Inflammatory macrophage treated with lipopolysaccharide for 4 hours (primary cell): Measurements from ENCODE around the gene NKAIN2.
"Not testable (repeated sequence)": the region's sequence is repeated elsewhere in the genome, so short reads cannot be mapped to it uniquely, and the experiment has no call there.

Experiments
- DNase-seq: peaks from one replicate; pipeline ENCODE4 v3.0.0-alpha.2; 2020

The NKAIN2 gene

GRCh38 chr6:124722141-124722878, 918.6 kb downstream of the NKAIN2 start:
- DNase-seq = no peak

GRCh38 chr6:124723671-124724070, 920.0 kb downstream of the NKAIN2 start:
- DNase-seq = no peak

- not testable (repeated sequence) for DNase-seq
Measured at GRCh38 chr6:124737804-124738203, 934.1 kb downstream of the NKAIN2 start.

- DNase-seq = no peak
Measured at GRCh38 chr6:124738482-124738881, 934.8 kb downstream of the NKAIN2 start.

GRCh38 chr6:124741341-124741740, 937.7 kb downstream of the NKAIN2 start:
- no peak for DNase-seq

- no peak for DNase-seq
Measured at GRCh38 chr6:124742971-124743370, 939.3 kb downstream of the NKAIN2 start.

GRCh38 chr6:124743420-124743819, 939.8 kb downstream of the NKAIN2 start:
- DNase-seq = no peak

GRCh38 chr6:124747349-124747748, 943.7 kb downstream of the NKAIN2 start:
- no peak for DNase-seq

GRCh38 chr6:124748778-124749177, 945.1 kb downstream of the NKAIN2 start:
- DNase-seq = no peak

GRCh38 chr6:124753001-124753400, 949.3 kb downstream of the NKAIN2 start:
- no peak for DNase-seq

- DNase-seq = no peak
Measured at GRCh38 chr6:124753562-124754105, 950.0 kb downstream of the NKAIN2 start.

GRCh38 chr6:124755321-124755720, 951.7 kb downstream of the NKAIN2 start:
- no peak for DNase-seq

GRCh38 chr6:124757560-124757959, 953.9 kb downstream of the NKAIN2 start:
- no peak for DNase-seq

GRCh38 chr6:124758663-124759062, 955.0 kb downstream of the NKAIN2 start:
- DNase-seq = no peak

- DNase-seq = no peak
Measured at GRCh38 chr6:124765280-124765679, 961.6 kb downstream of the NKAIN2 start.

- no peak for DNase-seq
Measured at GRCh38 chr6:124768224-124768623, 964.6 kb downstream of the NKAIN2 start.

GRCh38 chr6:124769811-124770544, 966.3 kb downstream of the NKAIN2 start:
- DNase-seq = no peak

- DNase-seq = no peak
Measured at GRCh38 chr6:124770784-124771183, 967.1 kb downstream of the NKAIN2 start.

GRCh38 chr6:124772733-124773319, 969.2 kb downstream of the NKAIN2 start:
- DNase-seq = no peak

GRCh38 chr6:124775121-124775520, 971.5 kb downstream of the NKAIN2 start:
- DNase-seq = no peak

GRCh38 chr6:124777863-124778262, 974.2 kb downstream of the NKAIN2 start:
- no peak for DNase-seq

- DNase-seq = no peak
Measured at GRCh38 chr6:124780623-124781022, 977.0 kb downstream of the NKAIN2 start.

- no peak for DNase-seq
Measured at GRCh38 chr6:124783344-124783743, 979.7 kb downstream of the NKAIN2 start.

- DNase-seq = no peak
Measured at GRCh38 chr6:124791156-124791555, 987.5 kb downstream of the NKAIN2 start.
